ENCODE data around the gene IL4. TPM values are rescaled to one million over a fixed set of nuclear protein-coding genes. Genes with fewer than 3 reads are reported as not detected.

The IL4 gene
- total RNA-seq, 1 donor from 2014 or later, result not detected

GRCh38 chr5:132635873-132636272, 37.9 kb upstream of the IL4 start:
- no peaks in the 10 kb centered on the region for H4K20me1 ChIP-seq (ENCODE audit: low read depth)
- no peak overlapping the region for H2AFZ ChIP-seq (replicated peaks)
- no peak overlapping the region for H3K4me3 ChIP-seq
- no peaks in the 10 kb centered on the region for H3K27me3 ChIP-seq
- Mint-ChIP-seq H3K4me3 (no peak overlapping the region), H3K4me1 (no peaks in the 10 kb centered on the region), H3K27ac (no peak overlapping the region), H3K27me3 (ENCODE audit: insufficient read depth, low read depth) (no peaks in the 10 kb centered on the region), H3K9me3 (no peaks in the 10 kb centered on the region), H3K36me3 (peaks cover 4% of the 10 kb centered on the region)
- no peaks in the 10 kb centered on the region for H3K36me3 ChIP-seq
- no peak overlapping the region for H3K9ac ChIP-seq
- H3K4me1 ChIP-seq, result no peaks in the 10 kb centered on the region
- H3K27ac ChIP-seq, result no peak overlapping the region
- H3K4me2 ChIP-seq, result no peak overlapping the region
- H3K79me2 ChIP-seq (ENCODE audit: low read depth), result no peaks in the 10 kb centered on the region
- no peak for DNase-seq (ENCODE audit: low spot score)
- H3K9me3 ChIP-seq (ENCODE audit: low read depth), result no peaks in the 10 kb centered on the region
- no peaks in the 10 kb centered on the region for H3F3A ChIP-seq (ENCODE audit: low read depth)
- no peak for TF ChIP-seq CTCF (IDR thresholded peaks at IDR 0.05)
- no peak for TF ChIP-seq EZH2phosphoT487 (IDR thresholded peaks at IDR 0.05)
- no peak for TF ChIP-seq EZH2 (IDR thresholded peaks at IDR 0.05)

- Mint-ChIP-seq H3K4me3 (no peak overlapping the region), H3K36me3 (peaks cover 4% of the 10 kb centered on the region), H3K9me3 (no peaks in the 10 kb centered on the region), H3K27ac (no peak overlapping the region), H3K4me1 (no peaks in the 10 kb centered on the region), H3K27me3 (ENCODE audit: insufficient read depth, low read depth) (no peaks in the 10 kb centered on the region)
- no peak overlapping the region for H3K27ac ChIP-seq
- no peak overlapping the region for H3K4me3 ChIP-seq
- H3K4me1 ChIP-seq, result no peaks in the 10 kb centered on the region
- no peaks in the 10 kb centered on the region for H3K27me3 ChIP-seq
- H2AFZ ChIP-seq (replicated peaks), result no peak overlapping the region
- no peak for DNase-seq (ENCODE audit: low spot score)
- no peaks in the 10 kb centered on the region for H3K79me2 ChIP-seq (ENCODE audit: low read depth)
- TF ChIP-seq CTCF (IDR thresholded peaks at IDR 0.05) (no peak), EZH2phosphoT487 (IDR thresholded peaks at IDR 0.05) (no peak), EZH2 (IDR thresholded peaks at IDR 0.05) (no peak)
- H3K9ac ChIP-seq, result no peak overlapping the region
- no peak overlapping the region for H3K4me2 ChIP-seq
- H3K9me3 ChIP-seq (ENCODE audit: low read depth), result no peaks in the 10 kb centered on the region
- no peaks in the 10 kb centered on the region for H3F3A ChIP-seq (ENCODE audit: low read depth)
- no peaks in the 10 kb centered on the region for H3K36me3 ChIP-seq
- H4K20me1 ChIP-seq (ENCODE audit: low read depth), result no peaks in the 10 kb centered on the region
These were observed 36.5 kb upstream of the IL4 start for GRCh38 chr5:132637241-132637640.

- Histone ChIP-seq H3F3A (ENCODE audit: low read depth) (no peaks in the 10 kb centered on the region), H3K27ac (no peak overlapping the region), H4K20me1 (ENCODE audit: low read depth) (no peaks in the 10 kb centered on the region), H3K4me2 (no peak overlapping the region), H3K79me2 (ENCODE audit: low read depth) (no peaks in the 10 kb centered on the region), H3K4me1 (no peaks in the 10 kb centered on the region), H3K4me3 (no peak overlapping the region), H3K9ac (no peak overlapping the region), H3K27me3 (no peaks in the 10 kb centered on the region), H2AFZ (replicated peaks) (no peak overlapping the region), H3K9me3 (ENCODE audit: low read depth) (no peaks in the 10 kb centered on the region), H3K36me3 (no peaks in the 10 kb centered on the region)
- no peaks in the 10 kb centered on the region for H3K4me1 Mint-ChIP-seq
- no peak for DNase-seq (ENCODE audit: low spot score)
- no peak overlapping the region for H3K4me3 Mint-ChIP-seq
- H3K27ac Mint-ChIP-seq, result no peak overlapping the region
- H3K9me3 Mint-ChIP-seq, result no peaks in the 10 kb centered on the region
- TF ChIP-seq EZH2phosphoT487 (IDR thresholded peaks at IDR 0.05), result no peak
- no peak for TF ChIP-seq EZH2 (IDR thresholded peaks at IDR 0.05)
- no peak for TF ChIP-seq CTCF (IDR thresholded peaks at IDR 0.05)
- peaks cover 4% of the 10 kb centered on the region for H3K36me3 Mint-ChIP-seq
- H3K27me3 Mint-ChIP-seq (ENCODE audit: insufficient read depth, low read depth), result no peaks in the 10 kb centered on the region
These were observed 34.1 kb upstream of the IL4 start for GRCh38 chr5:132639706-132640130.
